ENCODE results near the gene SPTBN2. TPM values are rescaled to one million over a fixed set of nuclear protein-coding genes. Genes with fewer than 3 reads are reported as not detected.
A peak's percentile ranks its signal among the peaks of the same experiment; 100 is the strongest.
"Not testable (repeated sequence)": the region's sequence is repeated elsewhere in the genome, so short reads cannot be mapped to it uniquely, and the experiment has no call there.

The SPTBN2 gene
- total and polyA plus RNA-seq, 2 of the 8 experiments (the other 6 are each of a cell fraction or from before 2014, with no cell fraction given): 19.1 to 69.0 TPM

DNA sequence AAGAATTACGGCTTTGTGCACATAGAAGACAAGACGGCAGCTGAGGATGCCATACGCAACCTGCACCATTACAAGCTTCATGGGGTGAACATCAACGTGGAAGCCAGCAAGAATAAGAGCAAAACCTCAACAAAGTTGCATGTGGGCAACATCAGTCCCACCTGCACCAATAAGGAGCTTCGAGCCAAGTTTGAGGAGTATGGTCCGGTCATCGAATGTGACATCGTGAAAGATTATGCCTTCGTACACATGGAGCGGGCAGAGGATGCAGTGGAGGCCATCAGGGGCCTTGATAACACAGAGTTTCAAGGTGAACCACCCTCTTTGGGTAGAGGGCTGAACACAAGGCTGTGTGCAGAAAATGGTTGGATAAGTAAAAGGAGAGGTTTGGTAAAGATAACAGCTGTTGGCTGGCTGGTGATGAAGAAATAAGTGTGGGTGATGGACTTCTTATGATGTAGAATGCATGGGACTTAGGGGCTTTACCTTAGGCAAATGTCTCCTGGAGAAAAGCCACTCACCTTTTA, 89.1 kb downstream of the SPTBN2 start:
- H3K23ac ChIP-seq (ENCODE audit: insufficient read length); H3K4ac ChIP-seq (replicated peaks; ENCODE audit: insufficient read length, low read depth, low read length); H2AK5ac ChIP-seq (ENCODE audit: low read depth, low read length); H3K27ac ChIP-seq (ENCODE audit: low read depth, low read length); H4K91ac ChIP-seq (replicated peaks; ENCODE audit: insufficient read length, low read length); H2BK5ac ChIP-seq (ENCODE audit: low read depth, low read length); H3K79me1 ChIP-seq (ENCODE audit: low read depth, low read length); H3K18ac ChIP-seq (ENCODE audit: extremely low read depth, low read length); H3K27me3 ChIP-seq (replicated peaks in 1 of 4; ENCODE audit: control insufficient read depth in 3 of 4, extremely low read depth in 1 of 4, insufficient read depth in 3 of 4, low read length in 3 of 4); CTCF ChIA-PET (ENCODE audit: partially characterized antibody); H4K5ac ChIP-seq (ENCODE audit: insufficient read length, low read depth, low read length); H2BK12ac ChIP-seq (ENCODE audit: low read depth, low read length); H3K56ac ChIP-seq (replicated peaks; ENCODE audit: insufficient read length, low read depth, low read length); H3K9me3 ChIP-seq (ENCODE audit: insufficient read depth in 2 of 2, low read depth in 1 of 2, low read length in 1 of 2); H3K14ac ChIP-seq (ENCODE audit: insufficient read length); H2BK15ac ChIP-seq (ENCODE audit: low read length); H4K8ac ChIP-seq (ENCODE audit: extremely low read depth, insufficient read depth, low read length); DNase-seq (ENCODE audit: low read depth in 1 of 2, low spot score in 2 of 2); H2AFZ ChIP-seq (ENCODE audit: low read length); FAIRE-seq; H2BK20ac ChIP-seq (ENCODE audit: low read length); H2BK120ac ChIP-seq (replicated peaks; ENCODE audit: low read depth, low read length): not testable (repeated sequence)
- Histone ChIP-seq H3K79me2 (ENCODE audit: control insufficient read depth in 1 of 2, insufficient read depth in 2 of 2, low read length in 2 of 2) (peaks cover 58 to 78% of the 10 kb centered on the region in 2 experiments), H3K23me2 (ENCODE audit: low read depth, low read length) (peaks cover 10% of the 10 kb centered on the region), H3K9ac (replicated peaks in 1 of 4; ENCODE audit: extremely low read depth in 1 of 4, low read depth in 3 of 4, low read length in 3 of 4) (peak overlapping the region in 1 of 4 experiments; percentile 36; a peak in 1 of 7 replicates), H3K36me3 (ENCODE audit: control insufficient read depth in 2 of 4, insufficient read depth in 4 of 4, low read length in 3 of 4) (peaks cover 28 to 57% (median 44%) of the 10 kb centered on the region in 4 experiments), H4K20me1 (replicated peaks in 1 of 2; ENCODE audit: control insufficient read depth in 1 of 2, insufficient read depth in 2 of 2, low read length in 2 of 2) (peaks cover 38 to 47% of the 10 kb centered on the region in 2 experiments), H3K4me3 (ENCODE audit: extremely low read depth in 1 of 4, insufficient read depth in 2 of 4, low read depth in 3 of 4, low read length in 4 of 4) (peak overlapping the region; percentile 84 to 98 (median 94); a peak in 7 of 8 replicates), H3K4me2 (ENCODE audit: insufficient read depth in 1 of 2, low read depth in 2 of 2, low read length in 2 of 2) (peak overlapping the region; percentile 65 to 67), H3K4me1 (replicated peaks in 1 of 4; ENCODE audit: control insufficient read depth in 3 of 4, insufficient read depth in 4 of 4, low read length in 3 of 4) (peaks cover 0 to 24% (median 15%) of the 10 kb centered on the region in 4 experiments; a peak in 5 of 7 replicates)
- POLR2A ChIA-PET (ENCODE audit: partially characterized antibody): interaction anchor here (1.3 to 66.2 kb wide), 8 partner anchors 3 to 107 kb away, joined by 3 to 2165 read pairs (median 30); partner anchors contain the start of genes ACTN3, CCDC87, CCS and CTSF
- WGBS, 2 experiments (ENCODE audit: extremely low coverage in 1 of 2, insufficient coverage in 1 of 2, insufficient read length in 1 of 2, insufficient replicate concordance in 2 of 2, low coverage in 1 of 2, low lambda C conversion rate in 2 of 2, missing lambda C conversion rate in 1 of 2): 91% methylated on average over 10 of the region's 10 CpGs; no CpG with 5 or more reads in 1 of the 2 experiments
- TF ChIP-seq POLR2A (IDR thresholded peaks at IDR 0.05; ENCODE audit: control extremely low read depth in 1 of 2, low read depth in 2 of 2, low read length in 2 of 2) (peak in 1 of 2 experiments; percentile 39; a peak in 1 of 3 replicates), POLR2AphosphoS5 (IDR thresholded peaks at IDR 0.05; ENCODE audit: low read depth, low read length) (0 out of 2 replicates have a peak, but pooled peaks have one; percentile 22)

Measured in H1 (cell line).